Amygdala (tissue), 56 donors: ENCODE results near the gene SNRNP48.
A peak's percentile ranks its signal among the peaks of the same experiment; 100 is the strongest.

Experiments used
- DNase-seq, 56 donors: peaks; one replicate each; lab custom pipeline; 2025; lab: John Stamatoyannopoulos, UW

The SNRNP48 gene, protein sequence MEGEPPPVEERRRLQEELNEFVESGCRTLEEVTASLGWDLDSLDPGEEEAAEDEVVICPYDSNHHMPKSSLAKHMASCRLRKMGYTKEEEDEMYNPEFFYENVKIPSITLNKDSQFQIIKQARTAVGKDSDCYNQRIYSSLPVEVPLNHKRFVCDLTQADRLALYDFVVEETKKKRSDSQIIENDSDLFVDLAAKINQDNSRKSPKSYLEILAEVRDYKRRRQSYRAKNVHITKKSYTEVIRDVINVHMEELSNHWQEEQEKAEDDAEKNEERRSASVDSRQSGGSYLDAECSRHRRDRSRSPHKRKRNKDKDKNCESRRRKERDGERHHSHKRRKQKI

DNA sequence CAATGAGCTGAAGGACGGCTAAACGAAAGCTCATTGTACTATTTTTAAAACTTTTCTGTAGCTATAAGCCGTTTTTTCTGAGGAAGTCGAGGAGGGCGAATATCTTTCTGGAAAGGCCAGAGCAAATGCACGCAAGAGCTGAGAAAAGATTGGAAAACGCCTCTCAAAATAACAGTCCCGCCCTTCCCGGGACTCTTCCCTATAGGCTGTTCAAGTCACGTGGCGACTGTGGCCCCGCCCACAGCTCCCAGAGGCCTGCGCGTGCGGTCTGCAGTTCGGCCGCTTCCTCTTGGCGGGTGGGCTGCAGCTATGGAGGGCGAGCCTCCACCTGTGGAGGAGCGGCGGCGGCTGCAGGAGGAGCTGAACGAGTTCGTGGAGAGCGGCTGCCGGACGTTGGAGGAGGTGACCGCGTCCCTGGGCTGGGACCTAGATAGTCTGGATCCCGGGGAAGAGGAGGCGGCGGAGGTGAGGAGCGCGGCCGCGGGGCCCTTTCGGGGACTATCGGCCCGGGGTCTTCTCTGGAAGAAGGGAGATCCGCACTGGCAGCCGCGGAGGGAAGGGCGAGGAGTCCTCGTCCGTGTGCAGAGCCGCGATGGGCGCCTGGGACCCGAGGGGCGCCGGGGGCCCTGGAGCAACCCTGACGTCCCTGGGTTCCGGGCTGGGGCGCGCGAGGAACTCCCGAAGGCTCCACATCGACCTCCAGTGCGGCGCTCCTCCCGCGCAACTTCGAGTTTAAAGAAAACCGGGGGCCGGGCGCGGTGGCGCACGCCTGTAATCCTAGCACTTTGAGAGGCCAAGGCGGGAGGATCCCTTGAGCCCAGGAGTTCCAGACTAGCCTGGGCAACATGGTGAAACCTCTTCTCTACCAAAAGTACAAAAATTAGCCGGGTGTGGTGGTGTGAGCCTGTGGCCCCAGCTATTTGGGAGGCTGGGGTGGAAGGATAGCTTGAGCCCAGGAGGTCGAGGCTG, at the start of gene SNRNP48:
Gene SNRNP48, plus strand, starts transcription at position 250 of the 969 bp plus-strand sequence. Its CDS starts 60 bp downstream, at position 310.
- DNase-seq, result peak; percentile 44 to 95 (median 86)

DNA sequence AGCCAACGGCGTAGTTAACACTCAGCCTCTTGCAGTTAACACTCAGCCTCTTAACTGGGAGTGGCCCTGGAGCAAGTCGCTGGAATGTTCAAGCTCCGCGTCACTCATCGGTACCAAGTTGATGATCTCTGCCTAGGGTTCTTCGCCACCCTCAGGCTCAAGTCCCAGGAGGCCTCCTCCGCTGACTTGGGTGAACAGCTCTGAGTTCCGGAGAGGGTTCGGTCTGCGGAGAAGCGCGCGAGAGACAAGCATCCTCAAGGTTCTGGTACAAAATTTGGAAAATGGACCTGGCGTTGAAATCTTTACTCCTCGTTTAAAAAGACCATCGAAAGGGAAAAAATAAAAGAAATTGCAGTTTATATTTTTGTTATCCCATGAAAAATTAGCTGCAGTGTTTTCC, 49.4 kb upstream of the SNRNP48 start:
- DNase-seq, result no peak

DNA sequence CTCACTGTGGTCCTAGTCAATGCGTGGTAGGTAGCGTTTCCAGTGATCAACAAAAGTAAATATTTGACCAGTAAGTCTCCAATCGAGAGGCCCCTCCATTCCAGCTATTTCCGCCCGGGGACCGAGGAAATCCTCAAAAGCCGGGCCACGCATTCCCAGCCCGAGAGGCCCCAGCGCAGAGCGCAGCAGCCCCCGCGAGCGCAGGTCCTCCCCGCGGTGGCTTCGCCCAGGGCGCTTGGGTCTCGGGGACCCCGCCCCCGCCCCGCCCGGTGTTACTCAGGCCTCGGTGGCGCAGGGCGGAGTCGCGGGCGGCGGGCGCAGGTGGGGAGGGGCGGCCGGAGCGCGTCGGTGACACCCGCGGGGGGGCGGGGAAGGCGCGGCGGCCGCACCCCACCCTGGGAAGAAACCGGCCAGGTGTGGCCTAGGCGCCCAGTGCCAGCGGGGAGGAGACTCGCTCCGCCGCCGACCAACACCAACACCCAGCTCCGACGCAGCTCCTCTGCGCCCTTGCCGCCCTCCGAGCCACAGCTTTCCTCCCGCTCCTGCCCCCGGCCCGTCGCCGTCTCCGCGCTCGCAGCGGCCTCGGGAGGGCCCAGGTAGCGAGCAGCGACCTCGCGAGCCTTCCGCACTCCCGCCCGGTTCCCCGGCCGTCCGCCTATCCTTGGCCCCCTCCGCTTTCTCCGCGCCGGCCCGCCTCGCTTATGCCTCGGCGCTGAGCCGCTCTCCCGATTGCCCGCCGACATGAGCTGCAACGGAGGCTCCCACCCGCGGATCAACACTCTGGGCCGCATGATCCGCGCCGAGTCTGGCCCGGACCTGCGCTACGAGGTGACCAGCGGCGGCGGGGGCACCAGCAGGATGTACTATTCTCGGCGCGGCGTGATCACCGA, 48.6 kb upstream of the SNRNP48 start, which contains the start of gene DSP:
Gene DSP, plus strand, starts transcription at position 497 of the 890 bp plus-strand sequence. Its CDS starts 245 bp downstream, at position 742.
- DNase-seq, result no peak

DNA sequence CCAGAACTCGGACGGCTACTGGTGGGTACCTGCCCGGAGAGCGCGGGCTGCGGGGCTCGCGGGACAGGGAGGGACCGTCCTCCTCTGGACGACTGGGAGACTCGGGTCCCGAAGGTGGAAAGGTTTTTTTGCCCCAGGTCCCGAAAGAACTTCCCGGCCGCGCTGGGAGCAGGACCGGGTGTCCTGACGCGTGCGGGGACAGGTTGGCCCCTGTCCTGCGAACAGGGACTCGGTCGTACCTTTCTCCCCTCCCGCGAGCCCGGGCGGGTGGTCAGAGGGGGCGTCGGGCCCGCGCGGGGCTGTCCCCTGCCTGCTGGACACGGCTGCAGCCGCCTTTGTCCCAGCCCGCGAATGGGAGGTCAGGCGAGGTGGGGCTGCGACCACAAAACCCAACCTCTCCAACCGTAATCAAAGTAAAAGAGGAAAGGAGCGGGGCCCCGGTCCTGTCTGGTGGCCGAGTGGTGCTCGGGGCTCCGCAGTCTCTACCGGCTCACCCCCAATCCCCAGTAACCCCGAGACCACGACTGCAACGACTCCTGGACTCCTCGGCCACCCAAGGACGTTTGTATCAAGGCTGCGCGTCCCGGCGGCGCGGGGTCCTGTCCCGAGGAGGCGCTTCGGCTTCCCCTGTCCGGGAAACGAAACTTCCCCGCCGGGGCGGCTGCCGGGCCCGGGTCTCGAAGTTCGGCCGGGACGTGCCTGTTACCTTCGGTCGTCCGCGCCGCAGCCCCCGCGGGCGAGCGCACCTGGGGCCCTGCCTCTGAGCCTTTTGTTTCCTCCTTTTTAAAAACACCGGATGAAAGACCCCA, 47.7 kb upstream of the SNRNP48 start:
- no peak for DNase-seq

DNA sequence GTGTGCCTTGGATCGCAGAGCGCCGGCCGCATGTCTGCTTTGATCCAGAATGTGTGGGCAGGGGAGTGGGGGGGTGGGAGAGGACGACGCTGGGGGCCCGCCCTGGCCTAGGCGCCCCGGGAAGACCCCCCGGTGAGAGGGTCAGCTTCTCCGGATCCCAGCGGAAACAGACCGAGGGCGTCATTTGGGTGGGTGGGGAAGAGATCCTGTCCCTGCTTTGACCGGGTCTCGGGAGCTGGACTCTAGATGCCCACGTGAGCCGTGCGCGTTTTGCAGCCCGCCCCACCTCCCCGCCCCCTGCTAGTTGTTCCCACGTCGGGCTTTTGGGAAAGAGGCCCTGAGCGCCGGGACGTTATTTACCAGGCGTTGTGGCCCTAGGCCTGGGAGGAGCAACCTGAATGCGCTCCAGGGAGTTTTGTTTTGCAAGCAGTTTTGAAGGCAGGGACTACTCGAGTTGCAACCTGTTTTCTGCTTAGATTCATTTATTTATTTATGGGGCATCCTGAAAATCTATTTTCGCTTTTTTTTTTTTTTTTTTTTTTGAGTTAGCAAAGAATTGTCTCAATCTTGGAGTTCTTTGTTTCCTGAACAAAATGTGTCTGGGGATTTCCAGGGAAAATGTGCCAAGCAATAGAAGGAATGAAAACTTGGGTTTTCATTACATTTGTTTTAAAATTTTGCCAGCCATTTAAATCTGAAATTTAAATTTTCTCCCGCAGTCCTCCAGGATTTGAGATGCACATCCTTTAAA, 46.9 kb upstream of the SNRNP48 start:
- no peak for DNase-seq

DNA sequence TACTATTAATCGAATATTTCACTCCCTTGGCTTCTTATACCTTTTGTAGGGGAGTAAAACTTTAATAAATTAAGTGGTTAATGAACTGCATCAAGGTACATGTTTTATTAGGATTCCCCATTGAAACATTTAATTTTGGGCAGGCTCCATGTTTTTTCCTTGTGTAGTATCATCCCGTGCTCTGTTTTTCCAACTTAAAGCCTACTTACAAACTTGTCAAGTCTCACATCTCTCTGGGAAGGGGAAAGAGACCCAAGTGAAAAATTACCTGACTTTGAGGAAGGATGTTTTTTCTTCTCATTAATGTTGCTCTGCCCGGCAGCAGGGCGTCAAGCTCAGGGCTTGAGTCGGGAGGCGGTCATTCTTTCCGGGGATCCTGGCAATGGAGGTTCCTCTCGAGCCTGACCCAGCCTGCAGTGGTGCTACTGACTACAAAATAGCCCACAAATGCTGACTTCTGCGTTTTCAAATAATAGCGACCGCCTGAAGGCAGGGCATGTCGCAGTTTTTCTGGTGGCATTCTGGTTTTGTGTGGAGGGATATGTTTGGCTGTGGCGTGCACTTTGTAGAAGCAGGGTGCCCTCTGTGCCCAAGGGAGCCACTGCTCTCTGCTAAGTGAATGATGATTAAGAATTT, 46.1 kb upstream of the SNRNP48 start:
- no peak for DNase-seq

DNA sequence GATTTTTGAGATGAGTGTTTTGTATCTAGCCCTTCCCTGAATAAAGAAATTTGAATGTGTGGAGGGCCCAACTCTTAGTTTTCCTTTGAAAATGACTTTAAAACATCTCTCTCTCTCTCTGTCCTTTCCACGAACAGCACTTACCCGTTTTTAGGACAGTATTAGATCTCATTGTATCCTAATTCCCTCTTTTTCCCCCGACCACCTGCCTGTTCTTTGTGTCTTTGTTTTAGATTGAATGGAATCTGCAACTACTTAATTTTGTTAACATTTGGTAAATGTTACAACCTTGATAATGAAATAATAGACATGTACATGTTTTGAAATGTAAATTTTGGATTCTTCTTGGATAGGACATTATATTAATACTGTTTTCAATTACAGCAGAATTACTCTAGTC, 45.4 kb upstream of the SNRNP48 start:
- no peak for DNase-seq

DNA sequence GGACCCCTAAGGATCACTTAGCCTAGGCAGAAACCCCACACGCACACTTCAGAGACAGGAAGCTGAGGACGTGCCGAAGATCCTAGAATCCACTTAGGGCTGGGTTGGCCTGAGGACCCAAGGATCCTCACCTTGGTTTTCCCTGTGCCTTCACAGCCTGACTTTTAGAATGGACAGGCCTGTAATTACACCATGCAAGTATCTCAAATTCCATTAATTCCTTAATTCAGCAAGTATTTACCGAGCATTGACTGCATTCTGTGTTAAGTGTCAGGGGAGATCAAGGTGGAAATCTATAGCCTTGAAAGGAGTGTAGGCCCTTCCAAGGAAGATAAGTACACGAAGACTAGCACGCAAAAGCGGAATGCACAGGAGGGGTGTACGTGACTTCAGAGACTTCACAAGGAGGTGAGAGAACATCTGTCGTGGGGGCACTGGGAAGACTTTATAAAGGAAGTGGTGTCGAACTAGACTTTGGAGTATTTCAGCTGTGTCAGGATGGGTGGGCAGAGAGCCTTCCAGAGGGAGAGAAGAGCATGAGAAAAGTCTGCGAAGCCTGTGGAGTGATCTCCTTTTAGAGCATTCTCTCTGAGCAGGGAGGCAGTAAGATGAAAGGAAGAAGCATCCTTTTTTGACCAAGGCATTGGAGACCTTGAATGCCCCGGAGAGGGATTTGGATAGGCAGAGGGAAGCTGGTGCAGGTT, 44.5 kb upstream of the SNRNP48 start:
- no peak for DNase-seq

DNA sequence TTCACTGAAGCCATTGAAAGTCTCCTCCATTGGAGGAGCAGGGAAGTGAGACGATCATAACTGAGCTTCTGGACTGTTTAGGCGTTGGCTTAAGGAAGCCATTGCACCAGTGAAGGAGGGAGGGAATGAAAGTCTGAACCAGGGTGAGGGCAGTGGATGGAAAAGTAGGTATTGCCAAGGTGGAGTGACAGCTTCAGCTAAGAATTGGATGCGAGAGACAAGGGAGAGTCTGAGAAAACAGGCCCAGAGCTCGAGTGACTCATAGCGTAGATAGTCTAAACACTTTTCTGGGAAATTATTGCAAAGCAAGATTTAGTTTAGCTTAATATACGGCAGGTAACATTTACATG, 44.0 kb upstream of the SNRNP48 start:
- DNase-seq, result no peak

DNA sequence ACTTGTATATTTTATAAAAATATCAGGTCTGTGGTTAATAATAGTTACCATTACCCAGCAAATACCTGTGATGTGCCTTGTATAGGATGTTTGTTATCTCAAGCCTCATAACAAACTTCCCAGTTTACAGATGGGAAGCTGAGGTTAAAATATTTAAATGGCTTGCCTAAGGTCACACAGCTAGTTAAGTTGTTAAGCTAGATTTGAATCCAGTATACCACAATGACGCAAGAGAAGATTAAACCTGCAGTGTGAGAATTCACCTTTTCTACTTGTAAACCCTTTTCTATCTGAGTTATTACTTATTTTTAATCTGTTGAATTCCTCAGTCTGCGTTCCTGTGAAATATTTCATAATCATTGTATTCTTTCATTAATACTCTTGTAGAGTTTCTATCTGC, 43.6 kb upstream of the SNRNP48 start:
- no peak for DNase-seq

DNA sequence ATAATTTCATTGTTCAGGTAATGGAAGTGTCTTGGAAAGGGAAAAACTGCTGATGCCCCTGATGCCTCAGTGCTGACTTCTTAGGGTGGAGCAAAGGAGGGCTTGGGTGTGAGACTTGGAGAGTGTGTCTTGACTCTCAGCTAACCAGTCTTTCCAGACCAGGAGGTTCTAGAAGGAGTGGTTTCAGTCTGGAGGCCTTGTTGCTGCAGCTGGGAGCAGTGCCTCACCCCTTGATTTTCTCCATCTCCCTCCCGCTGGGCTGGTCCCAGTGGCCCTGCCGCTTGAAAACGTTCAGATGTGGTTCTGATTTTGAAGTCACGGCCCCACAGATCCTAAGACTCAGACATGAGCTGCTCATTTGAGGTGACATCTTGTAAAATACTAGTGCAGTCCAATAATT, 43.1 kb upstream of the SNRNP48 start:
- DNase-seq, result no peak

DNA sequence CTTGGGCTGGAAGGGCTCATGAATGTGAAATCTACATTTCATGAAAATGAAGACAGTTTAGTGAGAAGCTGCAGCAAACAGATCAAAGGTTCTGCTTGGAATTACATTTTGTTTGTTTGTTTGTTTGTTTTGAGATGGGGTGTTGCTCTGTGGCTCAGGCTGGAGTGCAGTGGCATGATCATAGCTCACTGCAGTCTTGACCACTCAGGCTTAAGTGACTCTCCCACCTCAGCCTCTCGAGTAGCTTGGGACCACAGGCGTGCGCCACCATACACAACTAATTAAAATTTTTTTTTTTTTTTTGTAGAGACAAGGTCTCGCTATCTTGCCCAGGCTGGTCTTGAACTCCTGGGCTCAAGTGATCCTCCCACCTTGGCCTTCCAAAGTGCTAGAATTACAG, 42.7 kb upstream of the SNRNP48 start:
- no peak for DNase-seq

DNA sequence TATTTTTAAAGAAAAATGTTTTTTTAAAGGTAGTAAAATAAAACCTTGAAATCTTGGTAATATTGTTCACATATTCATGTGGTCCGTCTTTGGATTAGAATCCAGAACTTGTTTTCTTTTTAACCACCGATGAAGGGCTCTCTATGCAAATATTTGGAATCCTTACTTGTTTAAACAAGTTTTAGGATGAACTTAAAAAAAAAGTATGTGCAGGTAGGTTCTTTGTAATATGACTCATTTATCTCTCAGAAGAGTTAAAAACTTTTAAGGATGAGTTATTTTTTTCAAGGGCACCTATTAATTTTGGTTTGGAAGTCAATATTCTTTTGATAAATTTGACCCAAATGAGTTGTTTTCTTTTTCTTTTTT, 39.6 kb upstream of the SNRNP48 start:
- DNase-seq, result no peak

DNA sequence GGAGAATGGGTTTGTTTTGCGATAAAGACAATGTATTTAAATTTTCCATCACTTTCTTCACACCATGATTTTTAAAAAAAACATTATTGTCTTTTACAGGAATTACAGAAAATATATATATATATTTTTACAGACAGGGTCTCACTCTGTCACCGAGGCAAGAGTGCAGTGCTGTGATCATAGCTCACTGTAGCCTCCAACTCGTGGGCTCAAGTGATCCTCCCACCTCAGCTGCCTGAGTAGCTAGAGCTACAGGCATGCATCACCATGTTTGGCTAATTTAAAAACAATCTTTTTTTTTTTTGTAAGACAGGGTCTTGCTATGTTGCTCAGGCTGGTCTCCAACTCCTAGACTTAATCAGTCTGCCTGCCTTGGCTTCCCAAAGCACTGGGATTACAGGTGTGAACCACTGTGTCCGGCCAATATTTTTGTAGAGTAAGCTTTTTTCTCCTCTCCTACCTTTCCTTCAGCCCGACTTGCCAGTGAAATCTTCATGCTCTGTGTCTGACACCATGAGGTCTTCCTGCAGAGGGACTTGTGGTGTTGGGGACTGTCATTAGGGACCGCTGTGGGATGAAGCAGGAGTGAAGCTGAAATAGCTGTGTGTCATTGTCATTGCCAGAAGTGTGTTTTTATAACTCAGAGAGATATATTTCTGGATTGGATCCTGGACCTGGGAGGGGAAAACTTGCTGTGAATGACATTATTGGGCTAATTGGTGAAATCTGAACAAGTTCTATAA, 35.3 kb upstream of the SNRNP48 start:
- no peak for DNase-seq

DNA sequence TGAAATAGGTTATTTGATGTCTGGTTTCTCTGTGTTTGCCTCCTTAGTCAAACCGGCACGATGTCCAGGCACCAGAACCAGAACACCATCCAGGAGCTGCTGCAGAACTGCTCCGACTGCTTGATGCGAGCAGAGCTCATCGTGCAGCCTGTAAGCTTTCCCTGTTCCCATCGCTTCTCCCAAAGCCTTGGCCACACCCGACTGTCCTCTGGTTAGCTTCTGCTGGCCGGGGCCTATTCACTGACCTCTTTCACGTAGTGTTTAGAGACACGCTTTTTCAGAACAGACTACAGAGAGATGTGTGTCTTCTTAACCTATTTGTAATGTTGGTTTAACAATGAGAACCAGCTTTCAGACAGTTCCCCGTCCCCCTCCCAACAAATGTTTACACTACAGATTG, 34.3 kb upstream of the SNRNP48 start:
- no peak for DNase-seq

DNA sequence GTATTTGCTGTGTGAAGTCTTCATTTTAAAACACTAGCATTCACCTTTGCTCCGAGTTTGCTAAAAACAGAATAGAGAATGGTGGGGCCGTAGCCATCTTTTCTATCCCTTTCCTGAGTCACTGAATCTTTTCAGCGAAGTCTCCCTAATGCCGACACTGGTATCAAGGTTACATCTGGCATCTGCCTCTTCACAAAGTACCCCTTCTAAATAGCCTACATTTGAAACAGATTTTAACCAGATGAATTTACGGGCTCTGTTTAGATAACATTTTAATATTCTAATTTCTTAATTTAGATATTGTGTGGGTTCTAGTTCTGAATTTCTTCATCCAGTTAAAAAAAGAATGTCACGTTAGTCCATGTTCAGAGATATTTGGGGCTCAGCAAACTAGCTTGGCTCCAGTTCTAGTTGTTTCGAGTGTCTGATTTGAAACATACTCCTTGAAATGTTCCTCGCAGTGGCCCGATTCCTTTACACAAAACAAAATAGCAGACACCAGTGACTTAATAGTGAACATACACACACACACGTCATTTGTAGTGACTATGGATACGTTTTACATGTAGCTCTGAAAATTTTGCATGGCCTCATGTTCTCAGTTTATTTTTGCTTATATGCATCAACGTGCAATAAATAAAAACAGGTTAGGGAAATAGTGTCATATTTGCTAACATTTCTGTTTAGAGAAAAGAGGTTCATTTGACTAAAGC, 33.4 kb upstream of the SNRNP48 start:
- no peak for DNase-seq

DNA sequence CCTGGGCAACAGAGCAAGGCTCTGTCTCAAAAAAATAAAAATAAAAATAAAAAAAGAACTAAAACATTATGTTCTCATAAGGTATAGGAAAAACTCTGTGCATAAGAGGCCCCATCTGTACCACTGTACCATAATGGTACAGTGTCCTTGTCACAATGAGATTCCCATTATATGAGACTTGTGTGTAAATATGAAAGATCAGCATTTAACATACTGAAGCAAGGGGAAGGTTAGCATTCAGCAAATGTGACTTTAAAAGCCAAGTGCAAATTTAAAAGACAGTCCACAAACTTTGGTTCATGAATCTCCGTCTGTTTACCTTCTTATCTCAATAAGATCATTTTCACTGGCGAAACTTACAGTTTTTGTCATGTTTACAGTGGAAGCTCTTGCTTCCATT, 32.3 kb upstream of the SNRNP48 start:
- DNase-seq, result no peak
